Measurements from ENCODE around the gene LRRC63.

DNA sequence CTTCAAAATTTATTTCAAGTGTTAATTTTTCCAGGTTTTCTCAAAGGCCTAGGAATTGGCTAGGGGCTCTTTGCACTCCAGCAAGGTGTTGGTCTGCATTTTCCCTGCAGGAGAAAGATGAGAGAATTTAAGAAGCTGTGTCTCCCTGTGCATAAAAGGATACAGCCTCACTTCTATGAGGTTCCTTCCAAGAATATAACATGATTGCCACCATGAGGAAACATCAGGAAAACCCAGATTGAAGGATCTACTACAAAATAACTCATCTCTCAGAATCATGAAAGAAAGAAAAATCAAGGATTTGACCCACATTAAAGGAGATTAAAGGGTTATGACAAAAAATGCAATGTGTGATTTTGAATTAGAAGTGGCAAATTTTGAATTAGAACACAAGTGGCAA is 105.4 kb downstream of the LRRC63 start:
- TF ChIP-seq, protein P1, sequence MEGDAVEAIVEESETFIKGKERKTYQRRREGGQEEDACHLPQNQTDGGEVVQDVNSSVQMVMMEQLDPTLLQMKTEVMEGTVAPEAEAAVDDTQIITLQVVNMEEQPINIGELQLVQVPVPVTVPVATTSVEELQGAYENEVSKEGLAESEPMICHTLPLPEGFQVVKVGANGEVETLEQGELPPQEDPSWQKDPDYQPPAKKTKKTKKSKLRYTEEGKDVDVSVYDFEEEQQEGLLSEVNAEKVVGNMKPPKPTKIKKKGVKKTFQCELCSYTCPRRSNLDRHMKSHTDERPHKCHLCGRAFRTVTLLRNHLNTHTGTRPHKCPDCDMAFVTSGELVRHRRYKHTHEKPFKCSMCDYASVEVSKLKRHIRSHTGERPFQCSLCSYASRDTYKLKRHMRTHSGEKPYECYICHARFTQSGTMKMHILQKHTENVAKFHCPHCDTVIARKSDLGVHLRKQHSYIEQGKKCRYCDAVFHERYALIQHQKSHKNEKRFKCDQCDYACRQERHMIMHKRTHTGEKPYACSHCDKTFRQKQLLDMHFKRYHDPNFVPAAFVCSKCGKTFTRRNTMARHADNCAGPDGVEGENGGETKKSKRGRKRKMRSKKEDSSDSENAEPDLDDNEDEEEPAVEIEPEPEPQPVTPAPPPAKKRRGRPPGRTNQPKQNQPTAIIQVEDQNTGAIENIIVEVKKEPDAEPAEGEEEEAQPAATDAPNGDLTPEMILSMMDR (conservative IDR thresholded peaks at IDR 0.05): peak; percentile 48
- no peak for TF ChIP-seq ZFX (IDR thresholded peaks at IDR 0.05)
